ENCODE results near the gene FAM120C. TPM values are rescaled to one million over a fixed set of nuclear protein-coding genes. Genes with fewer than 3 reads are reported as not detected.

The FAM120C gene
- polyA plus RNA-seq, 3 donors: 1.7 to 2.6 (median 1.8) TPM

DNA sequence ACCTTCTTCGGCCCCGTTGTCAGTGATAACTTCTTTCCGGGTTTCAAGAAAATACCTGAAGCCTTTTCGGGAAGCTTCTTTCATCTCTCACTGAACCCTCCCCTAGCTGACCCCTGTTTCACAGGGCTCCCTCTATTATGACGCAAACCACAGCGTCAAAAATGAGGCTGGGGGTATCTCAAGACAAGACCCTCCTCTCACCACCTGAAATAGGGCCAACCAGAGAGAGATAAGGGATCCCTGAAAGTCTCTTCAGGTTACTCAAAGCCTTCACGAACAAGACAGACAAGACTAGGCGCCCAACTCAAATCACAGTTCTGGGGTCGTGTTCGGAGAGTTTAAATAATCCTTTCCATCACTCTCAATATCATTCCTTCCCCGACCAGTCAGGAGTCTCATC, 140.0 kb downstream of the FAM120C start:
- peak; percentile 2 for TF ChIP-seq CTCF (IDR thresholded peaks at IDR 0.05)
- peaks cover 0 to 5% (median 0%) of the 10 kb centered on the region in 3 donors for H3K27me3 Mint-ChIP-seq (ENCODE audit: low read depth in 3 of 3)
- H3K36me3 Mint-ChIP-seq: peaks cover 16 to 26% of the 10 kb centered on the region in 2 donors
- H3K9ac ChIP-seq (ENCODE audit: insufficient read depth, low read length, poor library complexity, severe bottlenecking): peak overlapping the region; percentile 94
- peaks cover 12% of the 10 kb centered on the region for H3K79me2 ChIP-seq (ENCODE audit: insufficient read depth, low read length)
- H3K4me3 Mint-ChIP-seq: peak overlapping the region; percentile 91 to 96
- H3K4me1 Mint-ChIP-seq: peaks cover 18% of the 10 kb centered on the region
- no peak for DNase-seq
- peaks cover 0 to 6% of the 10 kb centered on the region in 2 donors for H3K9me3 ChIP-seq (replicated peaks in 1 of 2; ENCODE audit: control insufficient read depth in 1 of 2, insufficient read depth in 1 of 2, low read length in 2 of 2)
- peaks cover 16% of the 10 kb centered on the region in 2 donors for H3K4me1 ChIP-seq (ENCODE audit: control insufficient read depth in 1 of 2, insufficient read depth in 2 of 2, low read length in 2 of 2)
- peaks cover 0 to 14% (median 8%) of the 10 kb centered on the region in 7 donors for H3K9me3 Mint-ChIP-seq
- 0% methylated on average over 1 of the region's 11 CpGs for WGBS (ENCODE audit: insufficient coverage)
- H3K27me3 ChIP-seq (ENCODE audit: control insufficient read depth in 2 of 2, insufficient read depth in 2 of 2, low read length in 2 of 2): no peaks in the 10 kb centered on the region
- H4K20me1 ChIP-seq (ENCODE audit: insufficient read depth, low read length): no peaks in the 10 kb centered on the region
- H3K4me2 ChIP-seq (replicated peaks; ENCODE audit: extremely low read depth, low read length, poor library complexity, severe bottlenecking): peak overlapping the region; percentile 89
- intact Hi-C loops (cut with micrococcal nuclease): loop anchor here (5.0 to 10.0 kb wide), 6 partner anchors 139 to 772 kb away; partner anchors contain the start of genes FAM120C (in 1 of the 2), GNL3L (in 1 of the 2), HUWE1 (in 1 of the 2) and TSR2 (in 1 of the 2)
- H3K27ac ChIP-seq (ENCODE audit: low read depth in 1 of 2, low read length in 2 of 2): peak overlapping the region in 1 of 2 donors; percentile 88
- H3K27ac Mint-ChIP-seq: peak overlapping the region; percentile 64 to 99 (median 98)
- H3K4me3 ChIP-seq (replicated peaks in 1 of 3; ENCODE audit: low read depth in 2 of 3, low read length in 3 of 3): peak overlapping the region; percentile 67 to 86 (median 83)
- peaks cover 29 to 37% of the 10 kb centered on the region in 2 donors for H3K36me3 ChIP-seq (replicated peaks in 1 of 2; ENCODE audit: control insufficient read depth in 1 of 2, insufficient read depth in 2 of 2, low read length in 2 of 2)
- H2AFZ ChIP-seq (ENCODE audit: insufficient read depth, low read depth, low read length, poor library complexity, severe bottlenecking): peak overlapping the region; percentile 85

DNA sequence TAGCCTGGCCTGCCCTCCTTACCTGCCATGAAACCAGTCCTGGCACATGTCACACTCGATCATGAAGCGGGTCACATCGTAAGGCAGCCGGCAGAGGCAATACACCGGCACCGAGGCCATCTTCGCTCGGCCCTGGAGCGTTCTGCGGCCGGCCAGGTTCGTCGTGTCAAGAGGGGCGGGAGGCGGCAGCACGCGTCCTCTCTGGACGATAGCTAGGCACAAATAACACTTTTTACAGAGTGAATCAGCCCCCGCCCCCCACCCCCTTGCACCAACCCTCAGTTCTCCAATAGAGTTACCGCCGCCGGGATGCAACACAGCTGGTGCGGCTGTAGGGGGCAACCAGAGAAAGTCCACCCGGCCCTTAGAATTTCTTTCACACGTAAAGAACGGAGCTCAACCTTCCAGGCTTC, 140.4 kb downstream of the FAM120C start:
- Mint-ChIP-seq H3K4me3 (peak overlapping the region; percentile 91 to 96), H3K27me3 (ENCODE audit: low read depth in 3 of 3) (peaks cover 0 to under 1% (median 0%) of the 10 kb centered on the region in 3 donors), H3K36me3 (peaks cover 19 to 30% of the 10 kb centered on the region in 2 donors), H3K4me1 (peaks cover 18% of the 10 kb centered on the region), H3K27ac (peak overlapping the region in 2 of 7 donors; percentile 98 to 99), H3K9me3 (peaks cover 0 to 14% (median 8%) of the 10 kb centered on the region in 7 donors)
- Histone ChIP-seq H3K4me3 (replicated peaks in 1 of 3; ENCODE audit: low read depth in 2 of 3, low read length in 3 of 3) (peak overlapping the region; percentile 67 to 86 (median 83)), H4K20me1 (ENCODE audit: insufficient read depth, low read length) (no peaks in the 10 kb centered on the region), H3K4me2 (replicated peaks; ENCODE audit: extremely low read depth, low read length, poor library complexity, severe bottlenecking) (peak overlapping the region; percentile 89), H3K27me3 (ENCODE audit: control insufficient read depth in 2 of 2, insufficient read depth in 2 of 2, low read length in 2 of 2) (no peaks in the 10 kb centered on the region), H3K27ac (ENCODE audit: low read depth in 1 of 2, low read length in 2 of 2) (no peak overlapping the region), H2AFZ (ENCODE audit: insufficient read depth, low read depth, low read length, poor library complexity, severe bottlenecking) (peak overlapping the region; percentile 85), H3K9me3 (replicated peaks in 1 of 2; ENCODE audit: control insufficient read depth in 1 of 2, insufficient read depth in 1 of 2, low read length in 2 of 2) (peaks cover 0 to 6% of the 10 kb centered on the region in 2 donors), H3K9ac (ENCODE audit: insufficient read depth, low read length, poor library complexity, severe bottlenecking) (peak overlapping the region; percentile 94), H3K79me2 (ENCODE audit: insufficient read depth, low read length) (peaks cover 12% of the 10 kb centered on the region), H3K4me1 (ENCODE audit: control insufficient read depth in 1 of 2, insufficient read depth in 2 of 2, low read length in 2 of 2) (peaks cover 16% of the 10 kb centered on the region in 2 donors), H3K36me3 (replicated peaks in 1 of 2; ENCODE audit: control insufficient read depth in 1 of 2, insufficient read depth in 2 of 2, low read length in 2 of 2) (peaks cover 33 to 41% of the 10 kb centered on the region in 2 donors)
- peak; percentile 19 for TF ChIP-seq CTCF (IDR thresholded peaks at IDR 0.05)
- intact Hi-C loops (cut with micrococcal nuclease): loop anchor here (5.0 to 10.0 kb wide), 6 partner anchors 140 to 772 kb away; partner anchors contain the start of genes FAM120C (in 1 of the 2), GNL3L (in 1 of the 2), HUWE1 (in 1 of the 2) and TSR2 (in 1 of the 2)
- DNase-seq: peak; percentile 9 to 35 (median 21)
- WGBS (ENCODE audit: insufficient coverage): 21% methylated on average over 18 of the region's 26 CpGs

Data from CD14-positive monocyte (primary cell).